CD4-positive, alpha-beta T cell treated with Interleukin-21 for 1 hour (primary cell): ENCODE results near the gene CRISP2.

Experiments
- DNase-seq: peaks from one replicate; pipeline ENCODE4 v3.0.0-alpha.2; 2020

The CRISP2 gene

GRCh38 chr6:49653942-49654341 is 59.4 kb downstream of the CRISP2 start:
- no peak for DNase-seq

- DNase-seq, result no peak
Observed at GRCh38 chr6:49653438-49653837, 59.9 kb downstream of the CRISP2 start.

GRCh38 chr6:49651239-49651638 is 62.1 kb downstream of the CRISP2 start:
- no peak for DNase-seq

- no peak for DNase-seq
Observed at GRCh38 chr6:49649988-49650387, 63.4 kb downstream of the CRISP2 start.

- DNase-seq, result no peak
Observed at GRCh38 chr6:49648036-49648435, 65.3 kb downstream of the CRISP2 start.

- DNase-seq, result no peak
Observed at GRCh38 chr6:49647476-49647875, 65.9 kb downstream of the CRISP2 start.

GRCh38 chr6:49646942-49647341 is 66.4 kb downstream of the CRISP2 start:
- no peak for DNase-seq

GRCh38 chr6:49646130-49646824 is 67.1 kb downstream of the CRISP2 start:
- no peak for DNase-seq

GRCh38 chr6:49645139-49645538 is 68.2 kb downstream of the CRISP2 start:
- DNase-seq, result no peak
